SK-N-MC (cell line): ENCODE results near the gene IQSEC1.

Experiments used
- FOXP2 ChIP-seq: optimal IDR thresholded peaks from 2 replicates; pipeline ENCODE3; 2011; ENCODE audit warnings: mild to moderate bottlenecking, moderate library complexity; ENCODE audit not compliant: insufficient read depth; ENCODE audit errors: extremely low read length, control extremely low read depth
- POLR2AphosphoS5 ChIP-seq: IDR thresholded peaks from 2 replicates; pipeline ENCODE4 v1.6.1; 2012; ENCODE audit warnings: mild to moderate bottlenecking, low read depth, low read length, borderline replicate concordance

- TF ChIP-seq FOXP2 (no peak), POLR2AphosphoS5 (no peak)
Measured at GRCh38 chr3:12978682-12979081, 94.5 kb downstream of the IQSEC1 start.
